ENCODE data around the gene NMT1. TPM values are rescaled to one million over a fixed set of nuclear protein-coding genes. Genes with fewer than 3 reads are reported as not detected.

The NMT1 gene
- total and polyA plus RNA-seq, 4 donors, result 37.7 to 120 (median 48.9) TPM

DNA sequence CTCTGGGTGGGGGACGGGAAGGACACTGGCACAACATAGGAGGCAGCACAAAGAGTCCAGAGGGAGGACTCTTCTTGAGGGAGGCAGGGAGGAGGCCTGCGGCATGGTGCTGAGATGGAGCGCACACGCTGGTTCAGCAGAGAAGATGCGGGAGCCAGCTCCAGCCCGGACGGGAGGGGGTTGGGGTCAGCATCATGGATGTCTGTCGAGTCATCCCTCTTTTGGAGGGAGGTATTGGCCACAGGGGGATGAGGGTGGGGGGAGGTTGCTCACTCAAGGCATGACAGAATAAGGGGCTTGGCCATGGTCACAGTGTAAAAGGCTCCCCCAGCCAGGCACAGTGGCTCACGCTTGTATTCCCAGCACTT lies 29.0 kb upstream of the NMT1 start:
- H3K36me3 ChIP-seq (ENCODE audit: control insufficient read depth in 4 of 4, insufficient read depth in 4 of 4, low read length in 4 of 4), result peaks cover 0 to 27% (median 23%) of the 10 kb centered on the region in 4 donors
- TF ChIP-seq, protein P1, sequence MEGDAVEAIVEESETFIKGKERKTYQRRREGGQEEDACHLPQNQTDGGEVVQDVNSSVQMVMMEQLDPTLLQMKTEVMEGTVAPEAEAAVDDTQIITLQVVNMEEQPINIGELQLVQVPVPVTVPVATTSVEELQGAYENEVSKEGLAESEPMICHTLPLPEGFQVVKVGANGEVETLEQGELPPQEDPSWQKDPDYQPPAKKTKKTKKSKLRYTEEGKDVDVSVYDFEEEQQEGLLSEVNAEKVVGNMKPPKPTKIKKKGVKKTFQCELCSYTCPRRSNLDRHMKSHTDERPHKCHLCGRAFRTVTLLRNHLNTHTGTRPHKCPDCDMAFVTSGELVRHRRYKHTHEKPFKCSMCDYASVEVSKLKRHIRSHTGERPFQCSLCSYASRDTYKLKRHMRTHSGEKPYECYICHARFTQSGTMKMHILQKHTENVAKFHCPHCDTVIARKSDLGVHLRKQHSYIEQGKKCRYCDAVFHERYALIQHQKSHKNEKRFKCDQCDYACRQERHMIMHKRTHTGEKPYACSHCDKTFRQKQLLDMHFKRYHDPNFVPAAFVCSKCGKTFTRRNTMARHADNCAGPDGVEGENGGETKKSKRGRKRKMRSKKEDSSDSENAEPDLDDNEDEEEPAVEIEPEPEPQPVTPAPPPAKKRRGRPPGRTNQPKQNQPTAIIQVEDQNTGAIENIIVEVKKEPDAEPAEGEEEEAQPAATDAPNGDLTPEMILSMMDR (IDR thresholded peaks at IDR 0.05; ENCODE audit: control extremely low read depth, extremely low read depth), result no peak
- ATAC-seq (ENCODE audit: insufficient read depth, low FRiP score), result no peak
- no peak overlapping the region for H3K9ac ChIP-seq (ENCODE audit: insufficient read depth in 1 of 2, low read length in 2 of 2)
- peaks cover 0 to 25% (median 8%) of the 10 kb centered on the region in 5 donors for H3K4me1 ChIP-seq (ENCODE audit: control insufficient read depth in 5 of 5, insufficient read depth in 5 of 5, low read length in 5 of 5)
- no peak overlapping the region for H3K4me3 ChIP-seq
- WGBS, 2 donors, result 84 to 90% methylated on average over 9 of the region's 9 CpGs
- no peaks in the 10 kb centered on the region for H3K9me3 ChIP-seq (ENCODE audit: control insufficient read depth in 4 of 4, insufficient read depth in 3 of 4, low read length in 3 of 4)
- H3K27me3 ChIP-seq (ENCODE audit: control insufficient read depth in 3 of 3, insufficient read depth in 3 of 3, low read length in 2 of 3), result no peaks in the 10 kb centered on the region
- no peak for DNase-seq
- H3K27ac ChIP-seq (ENCODE audit: low read depth in 1 of 2, low read length in 1 of 2), result no peak overlapping the region

DNA sequence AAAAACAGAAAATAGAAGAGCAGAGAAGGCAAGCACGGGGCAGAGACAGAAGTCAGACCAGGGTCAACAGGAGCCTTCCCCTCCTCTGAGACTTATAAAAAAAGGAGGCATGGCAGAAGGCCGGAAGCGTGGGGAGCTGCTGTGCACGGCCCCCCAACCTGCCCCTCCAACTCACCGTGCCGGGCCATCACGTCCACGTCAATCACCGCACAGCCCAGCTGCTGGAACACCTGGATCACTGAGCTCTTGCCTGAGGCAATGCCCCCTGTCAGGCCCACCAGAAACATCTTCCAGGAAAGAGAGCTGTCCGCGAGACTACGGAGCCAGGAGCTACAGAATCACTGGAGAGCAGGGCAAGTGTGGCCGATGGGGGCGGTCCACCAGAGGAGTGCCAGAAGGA lies 26.5 kb upstream of the NMT1 start:
- no peak overlapping the region for H3K4me3 ChIP-seq
- no peak for DNase-seq
- no peak overlapping the region for H3K9ac ChIP-seq (ENCODE audit: insufficient read depth in 1 of 2, low read length in 2 of 2)
- TF ChIP-seq, protein P1 (IDR thresholded peaks at IDR 0.05; ENCODE audit: control extremely low read depth, extremely low read depth), result no peak
- ATAC-seq (ENCODE audit: insufficient read depth, low FRiP score), result no peak
- H3K36me3 ChIP-seq (ENCODE audit: control insufficient read depth in 4 of 4, insufficient read depth in 4 of 4, low read length in 4 of 4), result peaks cover 0 to 20% (median 17%) of the 10 kb centered on the region in 4 donors
- H3K27me3 ChIP-seq (ENCODE audit: control insufficient read depth in 3 of 3, insufficient read depth in 3 of 3, low read length in 2 of 3), result no peaks in the 10 kb centered on the region
- no peaks in the 10 kb centered on the region for H3K9me3 ChIP-seq (ENCODE audit: control insufficient read depth in 4 of 4, insufficient read depth in 3 of 4, low read length in 3 of 4)
- H3K27ac ChIP-seq (ENCODE audit: low read depth in 1 of 2, low read length in 1 of 2), result no peak overlapping the region
- WGBS, 2 donors, result 96 to 97% methylated on average over 14 of the region's 14 CpGs
- peaks cover 0 to 39% (median 8%) of the 10 kb centered on the region in 5 donors for H3K4me1 ChIP-seq (ENCODE audit: control insufficient read depth in 5 of 5, insufficient read depth in 5 of 5, low read length in 5 of 5)

DNA sequence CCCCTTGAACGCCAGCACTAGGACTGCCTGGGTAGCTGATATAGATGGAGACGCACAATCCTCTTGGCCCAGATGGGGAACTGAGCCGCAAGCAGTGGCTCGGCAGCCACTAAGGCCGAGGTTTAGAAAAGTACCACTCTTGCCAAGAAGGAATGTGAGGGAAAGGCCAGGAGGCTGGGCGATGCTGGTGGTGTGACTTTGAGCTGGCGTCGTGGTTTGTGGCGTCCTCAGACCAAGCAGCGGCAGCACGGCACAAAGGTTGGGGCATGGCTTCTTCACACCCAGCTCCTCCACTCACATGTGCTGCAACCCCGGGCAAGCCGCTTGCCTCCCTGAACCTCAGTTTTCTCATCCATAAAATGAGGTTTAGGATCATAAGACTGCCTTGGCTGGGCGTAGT lies 25.3 kb upstream of the NMT1 start:
- ATAC-seq (ENCODE audit: insufficient read depth, low FRiP score) (no peak), DNase-seq (no peak)
- TF ChIP-seq, protein P1 (IDR thresholded peaks at IDR 0.05; ENCODE audit: control extremely low read depth, extremely low read depth), result no peak
- H3K9ac ChIP-seq (ENCODE audit: insufficient read depth in 1 of 2, low read length in 2 of 2), result no peak overlapping the region
- no peaks in the 10 kb centered on the region for H3K9me3 ChIP-seq (ENCODE audit: control insufficient read depth in 4 of 4, insufficient read depth in 3 of 4, low read length in 3 of 4)
- H3K4me1 ChIP-seq (ENCODE audit: control insufficient read depth in 5 of 5, insufficient read depth in 5 of 5, low read length in 5 of 5), result peaks cover 0 to 34% (median 8%) of the 10 kb centered on the region in 5 donors
- H3K4me3 ChIP-seq, result no peak overlapping the region
- no peaks in the 10 kb centered on the region for H3K27me3 ChIP-seq (ENCODE audit: control insufficient read depth in 3 of 3, insufficient read depth in 3 of 3, low read length in 2 of 3)
- WGBS, 2 donors, result 91 to 92% methylated on average over 14 of the region's 14 CpGs
- no peak overlapping the region for H3K27ac ChIP-seq (ENCODE audit: low read depth in 1 of 2, low read length in 1 of 2)
- peaks cover 0 to 12% (median 12%) of the 10 kb centered on the region in 4 donors for H3K36me3 ChIP-seq (ENCODE audit: control insufficient read depth in 4 of 4, insufficient read depth in 4 of 4, low read length in 4 of 4)

DNA sequence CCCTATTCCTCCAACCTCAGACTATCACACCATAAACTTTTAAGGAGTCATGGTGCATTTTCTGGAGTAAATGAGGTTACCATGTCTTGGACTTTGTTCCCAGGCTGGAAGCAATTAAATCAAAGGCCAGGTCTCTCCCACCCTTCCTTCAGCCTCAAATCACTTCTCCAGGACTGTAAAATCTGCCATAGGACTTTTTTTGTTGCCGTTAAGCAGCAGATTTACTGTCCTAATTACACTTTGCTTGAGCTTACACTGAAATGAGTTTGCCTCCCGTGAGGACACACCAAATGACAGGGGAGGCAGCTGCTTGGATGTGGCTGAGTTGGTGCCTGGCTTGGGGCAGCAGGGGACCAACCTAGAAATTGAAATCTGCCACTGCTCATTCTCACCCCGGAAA lies 24.4 kb upstream of the NMT1 start:
- ATAC-seq (ENCODE audit: insufficient read depth, low FRiP score), result no peak
- TF ChIP-seq, protein P1 (IDR thresholded peaks at IDR 0.05; ENCODE audit: control extremely low read depth, extremely low read depth), result no peak
- no peak for DNase-seq
- H3K9ac ChIP-seq (ENCODE audit: insufficient read depth in 1 of 2, low read length in 2 of 2), result no peak overlapping the region
- no peaks in the 10 kb centered on the region for H3K27me3 ChIP-seq (ENCODE audit: control insufficient read depth in 3 of 3, insufficient read depth in 3 of 3, low read length in 2 of 3)
- no peaks in the 10 kb centered on the region for H3K9me3 ChIP-seq (ENCODE audit: control insufficient read depth in 4 of 4, insufficient read depth in 3 of 4, low read length in 3 of 4)
- H3K4me1 ChIP-seq (ENCODE audit: control insufficient read depth in 5 of 5, insufficient read depth in 5 of 5, low read length in 5 of 5), result peaks cover 0 to 26% (median 4%) of the 10 kb centered on the region in 5 donors
- WGBS, 2 donors, result 89 to 91% methylated on average over 3 of the region's 3 CpGs
- H3K27ac ChIP-seq (ENCODE audit: low read depth in 1 of 2, low read length in 1 of 2), result no peak overlapping the region
- no peak overlapping the region for H3K4me3 ChIP-seq
- peaks cover 0 to 12% (median 8%) of the 10 kb centered on the region in 4 donors for H3K36me3 ChIP-seq (ENCODE audit: control insufficient read depth in 4 of 4, insufficient read depth in 4 of 4, low read length in 4 of 4)

Data from lung (tissue), 12 donors.